Ramos (cell line): ENCODE measurements around the gene PPP1R10.
"Not testable (repeated sequence)": the region's sequence is repeated elsewhere in the genome, so short reads cannot be mapped to it uniquely, and the experiment has no call there.

Experiments used
- in situ Hi-C: fragments of 300-500 bp; cut with MboI; formaldehyde crosslinking; loops from one replicate; pipeline ENCODE4 v1.14.3; 2022; ENCODE audit warnings: low sequenced_read_pairs; ENCODE audit not compliant: unreplicated experiment

Gene PPP1R10

GRCh38 chr6:30616811-30617564 lies at the start of gene PPP1R10:
Gene PPP1R10, minus strand, starts transcription at chr6:30617243. Its CDS starts 7,299 bp downstream, at chr6:30609944.
- in situ Hi-C loops, result no loop called here

DNA sequence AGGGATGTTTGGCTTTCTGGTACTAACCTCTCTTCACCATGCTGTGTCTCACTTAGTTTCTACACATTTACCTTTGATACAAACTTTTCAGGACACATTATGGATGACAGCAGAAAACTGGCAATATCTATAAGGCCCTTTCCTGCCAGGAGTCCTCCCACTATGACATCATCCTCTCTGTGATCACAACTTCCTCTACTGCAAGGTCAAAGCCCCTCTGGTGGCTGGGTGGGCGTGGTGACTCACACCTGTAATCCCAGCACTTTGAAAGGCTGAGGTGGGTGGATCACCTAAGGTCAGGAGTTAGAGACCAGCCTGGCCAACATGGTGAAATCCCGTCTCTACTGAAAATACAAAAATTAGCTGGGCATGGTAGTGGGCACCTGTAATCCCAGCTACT lies 49.3 kb upstream of the PPP1R10 start:
- in situ Hi-C loops, result not testable (repeated sequence)

- in situ Hi-C loops, result no loop called here
Measured at GRCh38 chr6:30664994-30665767, 48.1 kb upstream of the PPP1R10 start.

GRCh38 chr6:30657922-30658321 lies 40.9 kb upstream of the PPP1R10 start:
- in situ Hi-C loops, result not testable (repeated sequence)

DNA sequence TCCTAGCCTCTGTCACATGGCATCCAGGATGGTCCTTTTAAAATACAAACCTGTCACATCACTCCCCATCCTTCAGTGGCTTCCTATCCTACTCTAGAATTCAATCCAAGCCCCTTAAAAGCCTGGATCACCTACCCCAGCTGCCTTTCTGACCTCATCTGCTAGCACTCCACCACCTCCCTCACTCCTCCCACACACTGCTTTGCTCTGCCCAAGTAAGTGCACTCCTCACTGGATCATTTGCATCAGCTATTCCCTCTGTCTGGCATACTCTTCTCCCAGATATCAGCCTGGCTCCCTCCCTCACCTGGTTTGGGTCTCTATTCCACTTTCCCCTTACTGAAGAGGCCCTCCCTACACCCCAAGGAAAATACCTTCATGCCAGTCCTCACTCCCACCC lies 40.4 kb upstream of the PPP1R10 start:
- in situ Hi-C loops, result no loop called here

DNA sequence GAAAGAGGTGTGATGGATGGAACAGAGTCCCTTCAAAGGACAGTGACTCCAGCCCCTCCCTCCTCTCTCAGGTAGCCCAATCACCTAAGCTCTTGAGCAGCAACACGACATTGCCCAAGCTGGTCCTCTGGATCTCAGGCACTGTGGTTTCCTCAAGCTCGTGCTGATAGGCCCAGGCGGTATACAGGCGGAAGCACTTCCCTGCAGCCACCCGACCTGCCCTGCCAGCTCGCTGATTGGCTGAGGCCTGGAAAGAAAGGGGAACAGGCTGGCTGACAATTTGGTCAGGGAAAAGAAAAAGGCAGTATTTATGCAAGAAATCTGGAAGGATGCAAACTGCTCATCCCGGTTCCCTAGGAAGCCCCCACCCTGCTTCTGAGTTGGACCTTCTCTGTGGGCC lies 39.5 kb upstream of the PPP1R10 start:
- in situ Hi-C loops, result no loop called here

GRCh38 chr6:30655743-30656094 lies 38.7 kb upstream of the PPP1R10 start:
- in situ Hi-C loops, result no loop called here

GRCh38 chr6:30654798-30655742 lies 38.0 kb upstream of the PPP1R10 start:
- in situ Hi-C loops, result no loop called here

DNA sequence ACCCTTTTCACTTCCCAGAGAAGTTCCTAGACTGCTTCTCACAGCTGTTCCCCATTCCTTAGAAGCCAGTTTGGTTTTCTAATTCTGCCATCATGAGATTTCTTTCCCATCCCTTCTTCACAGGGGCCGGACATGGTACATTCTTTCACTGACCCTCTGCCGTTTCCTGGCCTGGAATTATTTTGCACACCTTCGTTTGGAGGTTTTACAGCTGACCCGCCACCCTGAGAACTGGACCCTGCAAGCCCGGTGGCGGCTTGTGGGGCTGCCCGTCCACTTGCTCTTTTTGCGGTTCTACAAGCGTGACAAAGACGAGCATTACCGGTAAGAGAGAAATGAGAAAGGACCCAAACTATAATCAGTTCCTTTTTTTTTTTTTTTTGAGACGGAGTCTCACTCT lies 34.1 kb upstream of the PPP1R10 start:
- in situ Hi-C loops, result no loop called here

DNA sequence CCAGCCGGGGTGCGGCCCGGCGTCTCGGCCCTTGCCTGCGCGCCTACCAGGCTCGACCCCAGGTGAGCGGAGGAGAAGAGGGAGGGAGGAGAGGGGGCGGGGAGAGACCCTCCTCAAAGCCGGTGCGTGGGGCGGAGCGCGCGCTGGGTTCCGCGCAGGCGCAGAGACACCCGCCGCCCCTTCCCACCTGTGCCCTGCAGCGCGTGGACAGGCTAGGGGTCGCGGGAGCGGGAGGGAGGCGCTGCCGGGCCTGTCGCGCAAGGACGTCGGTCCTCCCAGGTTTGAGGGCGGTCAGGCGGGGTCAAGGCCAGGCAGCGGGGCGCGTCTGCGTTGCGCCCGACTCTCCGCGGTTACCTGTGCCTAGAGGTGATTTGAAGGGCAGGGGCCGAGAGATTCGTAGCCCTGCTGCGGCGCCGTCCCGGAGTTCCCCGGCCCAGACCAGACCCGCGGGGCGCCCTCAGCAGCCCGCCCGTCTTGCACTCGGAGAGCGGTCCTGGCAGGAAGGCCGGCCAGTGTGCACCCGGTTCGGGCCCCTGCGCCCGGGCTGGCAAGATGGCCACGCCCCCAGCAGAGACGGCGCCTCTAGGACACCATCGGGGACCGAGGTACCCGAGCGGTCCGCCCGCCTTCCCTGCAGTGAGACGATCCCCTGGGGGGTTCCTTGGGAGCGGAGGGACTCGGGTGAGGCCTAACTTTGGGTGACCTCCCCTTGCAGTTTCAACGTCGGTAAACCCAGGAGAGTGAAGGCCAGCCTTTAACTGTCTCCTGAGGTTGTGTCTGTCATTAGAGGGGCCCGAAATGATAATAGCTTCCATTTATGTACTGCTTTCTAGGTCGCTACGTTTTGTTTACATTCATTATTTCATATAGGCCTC lies 30.4 kb upstream of the PPP1R10 start:
- in situ Hi-C loops, result no loop called here

- in situ Hi-C loops, result no loop called here
Measured at GRCh38 chr6:30646450-30647241, 29.6 kb upstream of the PPP1R10 start, which contains the start of gene C6orf136. Gene C6orf136, plus strand, starts transcription at chr6:30647133. Its CDS starts 99 bp downstream, at chr6:30647232.

GRCh38 chr6:30645989-30646388 lies 28.9 kb upstream of the PPP1R10 start:
- in situ Hi-C loops, result no loop called here

- in situ Hi-C loops, result no loop called here
Measured at GRCh38 chr6:30644769-30645168, 27.7 kb upstream of the PPP1R10 start.

GRCh38 chr6:30643656-30644055 lies 26.6 kb upstream of the PPP1R10 start:
- in situ Hi-C loops, result no loop called here

DNA sequence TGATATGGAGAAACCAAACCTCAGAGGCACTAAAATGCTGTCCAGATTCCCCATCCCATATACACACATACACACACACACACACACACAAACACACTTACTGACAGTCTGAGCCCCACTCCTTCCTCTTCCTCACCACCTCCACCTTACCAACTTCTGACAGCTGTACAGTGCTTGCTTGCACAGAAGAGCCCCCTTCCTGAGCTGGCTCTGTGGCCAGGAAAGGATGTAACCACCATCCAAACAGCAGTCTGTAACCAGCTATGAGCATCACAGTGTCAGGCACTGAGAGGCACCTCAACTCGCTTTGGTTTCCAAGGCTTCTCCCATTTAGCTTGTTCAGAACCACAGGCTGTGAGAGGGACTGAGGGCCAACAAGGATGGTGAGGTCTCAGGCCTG lies 24.0 kb upstream of the PPP1R10 start:
- in situ Hi-C loops, result no loop called here

DNA sequence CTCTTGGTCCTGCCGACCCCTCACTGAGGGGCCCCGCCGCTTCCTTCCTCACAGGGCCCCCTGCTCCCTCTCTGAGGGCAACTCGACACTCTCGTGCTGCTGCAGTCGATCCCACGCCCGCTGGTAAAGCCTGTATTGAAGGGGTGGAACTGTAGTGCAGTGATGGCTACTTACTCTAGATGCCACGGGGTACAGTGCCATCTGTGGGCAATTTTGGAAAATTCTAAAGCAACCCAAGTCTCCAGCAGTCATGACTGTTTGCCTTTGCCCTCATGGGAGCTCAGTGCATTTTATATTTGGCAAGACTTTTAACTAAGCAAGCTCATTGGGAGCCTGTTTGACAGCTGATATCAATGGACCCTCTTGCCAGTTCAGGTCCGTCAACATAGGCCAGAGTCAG lies 23.4 kb upstream of the PPP1R10 start:
- in situ Hi-C loops, result no loop called here

DNA sequence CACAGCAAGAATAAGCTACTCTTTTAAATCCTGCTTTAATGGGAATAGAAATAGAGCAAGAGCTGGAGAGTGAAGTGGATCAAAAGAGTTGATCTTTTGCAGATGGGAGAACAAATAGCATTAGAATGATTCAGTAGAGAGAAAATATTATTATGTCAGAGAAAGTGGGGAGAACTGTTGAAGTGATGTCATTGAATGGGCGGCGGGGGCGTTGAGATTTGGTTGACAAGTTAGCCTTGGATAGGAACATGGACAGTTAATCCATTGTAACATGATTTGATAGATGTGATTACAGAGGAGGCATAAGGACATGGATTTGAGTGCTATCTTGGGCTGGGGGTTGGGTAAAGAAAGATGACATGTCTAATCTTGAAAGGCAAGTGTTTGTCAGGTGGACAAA lies 18.8 kb upstream of the PPP1R10 start:
- in situ Hi-C loops, result no loop called here

GRCh38 chr6:30626484-30627366 lies 9.7 kb upstream of the PPP1R10 start, which contains the start of gene ATAT1:
Gene ATAT1, plus strand, starts transcription at chr6:30626874.
- in situ Hi-C loops, result no loop called here
